ENCODE measurements around the gene WDR90. TPM values are rescaled to one million over a fixed set of nuclear protein-coding genes. Genes with fewer than 3 reads are reported as not detected.
A peak's percentile ranks its signal among the peaks of the same experiment; 100 is the strongest.

The WDR90 gene
- total and polyA plus RNA-seq, 2 of the 13 experiments (the other 11 are each of a cell fraction or from before 2014, with no cell fraction given) = 14.9 to 28.9 TPM

GRCh38 chr16:678858-679813, 30.0 kb downstream of the WDR90 start (continued):
- TF ChIP-seq NRL (CRISPR knock-in tag; IDR thresholded peaks at IDR 0.05; ENCODE audit: borderline replicate concordance) = no peak; the same call in 1 of the 2 replicates
- no peak for TF ChIP-seq ZNF550 (CRISPR knock-in tag; IDR thresholded peaks at IDR 0.05; ENCODE audit: borderline replicate concordance)
- TF ChIP-seq ZNF382 (CRISPR knock-in tag; IDR thresholded peaks at IDR 0.05; ENCODE audit: borderline replicate concordance) = no peak
- TF ChIP-seq KLF16 (CRISPR knock-in tag; IDR thresholded peaks at IDR 0.05) = no peak
- TF ChIP-seq MAFK (conservative IDR thresholded peaks at IDR 0.05 in 1 of 2, IDR thresholded peaks at IDR 0.05 in 1 of 2; ENCODE audit: low read length in 2 of 2) = no peak
- no peak for TF ChIP-seq DMTF1 (CRISPR knock-in tag; IDR thresholded peaks at IDR 0.05)
- 0 out of 2 replicates have a peak, but pooled peaks have one; percentile 17 for TF ChIP-seq ERF (CRISPR knock-in tag; IDR thresholded peaks at IDR 0.05)
- TF ChIP-seq ZNF20 (CRISPR knock-in tag; IDR thresholded peaks at IDR 0.05) = no peak
- no peak for TF ChIP-seq BRF2 (CRISPR knock-in tag; IDR thresholded peaks at IDR 0.05)
- TF ChIP-seq ZNF10 (CRISPR knock-in tag; IDR thresholded peaks at IDR 0.05; ENCODE audit: borderline replicate concordance, low read depth) = no peak
- no peak for TF ChIP-seq ZNF510 (CRISPR knock-in tag; IDR thresholded peaks at IDR 0.05; ENCODE audit: low read depth)
- peak; percentile 46; the same call in 1 of the 2 replicates for TF ChIP-seq ZNF317 (CRISPR knock-in tag; IDR thresholded peaks at IDR 0.05)
- peak; percentile 41; the same call in 1 of the 2 replicates for TF ChIP-seq ZBTB42 (CRISPR knock-in tag; IDR thresholded peaks at IDR 0.05)
- no peak for TF ChIP-seq TRIM22 (IDR thresholded peaks at IDR 0.05)
- no peak for TF ChIP-seq ZNF562 (CRISPR knock-in tag; IDR thresholded peaks at IDR 0.05; ENCODE audit: borderline replicate concordance)
- TF ChIP-seq ZNF432 (CRISPR knock-in tag; IDR thresholded peaks at IDR 0.05; ENCODE audit: borderline replicate concordance) = no peak
